Stimulated activated CD4-positive, alpha-beta T cell treated with anti-CD3 and anti-CD28 coated beads, Interleukin-15, amount 100 ng/mL, for 24 hours (primary cell): ENCODE measurements around the gene KCNAB1.
"Not testable (repeated sequence)": the region's sequence is repeated elsewhere in the genome, so short reads cannot be mapped to it uniquely, and the experiment has no call there.

Experiments
- DNase-seq: peaks from one replicate; pipeline ENCODE4 v3.0.0-alpha.2; 2020

The KCNAB1 gene

GRCh38 chr3:156120528-156121251 lies at the start of gene KCNAB1:
Gene KCNAB1 (plus strand): TSS chr3:156120578.
- DNase-seq: no peak

GRCh38 chr3:156071031-156071430 lies 49.3 kb upstream of the KCNAB1 start:
- DNase-seq: no peak

- DNase-seq: not testable (repeated sequence)
Measured at GRCh38 chr3:156072950-156073657, 47.3 kb upstream of the KCNAB1 start.

GRCh38 chr3:156090126-156090525 lies 30.3 kb upstream of the KCNAB1 start:
- no peak for DNase-seq

- no peak for DNase-seq
Measured at GRCh38 chr3:156093964-156094363, 26.4 kb upstream of the KCNAB1 start.

GRCh38 chr3:156094391-156094790 lies 26.0 kb upstream of the KCNAB1 start:
- no peak for DNase-seq

- DNase-seq: not testable (repeated sequence)
Measured at GRCh38 chr3:156095652-156096051, 24.7 kb upstream of the KCNAB1 start.

GRCh38 chr3:156098437-156099035 lies 21.8 kb upstream of the KCNAB1 start:
- DNase-seq: no peak

GRCh38 chr3:156099348-156099747 lies 21.0 kb upstream of the KCNAB1 start:
- DNase-seq: not testable (repeated sequence)

- not testable (repeated sequence) for DNase-seq
Measured at GRCh38 chr3:156099984-156100383, 20.4 kb upstream of the KCNAB1 start.

GRCh38 chr3:156102267-156102931 lies 18.0 kb upstream of the KCNAB1 start:
- no peak for DNase-seq

GRCh38 chr3:156106721-156107373 lies 13.5 kb upstream of the KCNAB1 start:
- no peak for DNase-seq

- no peak for DNase-seq
Measured at GRCh38 chr3:156107504-156107903, 12.9 kb upstream of the KCNAB1 start.

- DNase-seq: no peak
Measured at GRCh38 chr3:156108616-156109015, 11.8 kb upstream of the KCNAB1 start.

- DNase-seq: no peak
Measured at GRCh38 chr3:156109989-156110388, 10.4 kb upstream of the KCNAB1 start.

- no peak for DNase-seq
Measured at GRCh38 chr3:156126467-156126866, 6.1 kb downstream of the KCNAB1 start.

GRCh38 chr3:156131241-156131640 lies 10.9 kb downstream of the KCNAB1 start:
- DNase-seq: no peak

- no peak for DNase-seq
Measured at GRCh38 chr3:156131799-156132198, 11.4 kb downstream of the KCNAB1 start.

- no peak for DNase-seq
Measured at GRCh38 chr3:156132313-156132712, 11.9 kb downstream of the KCNAB1 start.

GRCh38 chr3:156133076-156133475 lies 12.7 kb downstream of the KCNAB1 start:
- no peak for DNase-seq

GRCh38 chr3:156135921-156136638 lies 15.7 kb downstream of the KCNAB1 start:
- peak; percentile 11 for DNase-seq

GRCh38 chr3:156137397-156137796 lies 17.0 kb downstream of the KCNAB1 start:
- DNase-seq: not testable (repeated sequence)
